NCI-H2196 (cell line): ENCODE measurements around the gene ICE2.

Source experiments
- DNase-seq: peaks from one replicate; lab custom pipeline; 2025; ENCODE audit not compliant: unreplicated experiment; lab: John Stamatoyannopoulos, UW

The ICE2 gene

DNA sequence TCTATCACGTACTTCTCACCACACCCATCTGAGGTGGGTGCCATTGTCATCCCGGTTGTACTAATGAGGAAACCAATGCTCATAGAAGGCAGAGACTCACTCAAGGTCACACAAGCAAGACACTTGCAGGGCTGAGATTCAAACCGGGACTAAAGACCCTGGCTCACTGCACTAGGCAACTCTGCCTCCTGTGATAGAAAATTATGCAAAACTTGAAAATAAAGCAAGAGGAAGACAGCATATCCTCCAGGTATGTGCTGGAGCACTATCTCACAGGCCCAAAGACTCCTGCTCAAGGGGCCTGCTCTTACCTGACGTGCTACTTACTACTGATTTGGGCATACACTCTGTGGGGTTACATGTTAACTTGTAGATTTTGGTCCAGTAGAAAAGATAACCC, 106.7 kb downstream of the ICE2 start:
- no peak for DNase-seq

DNA sequence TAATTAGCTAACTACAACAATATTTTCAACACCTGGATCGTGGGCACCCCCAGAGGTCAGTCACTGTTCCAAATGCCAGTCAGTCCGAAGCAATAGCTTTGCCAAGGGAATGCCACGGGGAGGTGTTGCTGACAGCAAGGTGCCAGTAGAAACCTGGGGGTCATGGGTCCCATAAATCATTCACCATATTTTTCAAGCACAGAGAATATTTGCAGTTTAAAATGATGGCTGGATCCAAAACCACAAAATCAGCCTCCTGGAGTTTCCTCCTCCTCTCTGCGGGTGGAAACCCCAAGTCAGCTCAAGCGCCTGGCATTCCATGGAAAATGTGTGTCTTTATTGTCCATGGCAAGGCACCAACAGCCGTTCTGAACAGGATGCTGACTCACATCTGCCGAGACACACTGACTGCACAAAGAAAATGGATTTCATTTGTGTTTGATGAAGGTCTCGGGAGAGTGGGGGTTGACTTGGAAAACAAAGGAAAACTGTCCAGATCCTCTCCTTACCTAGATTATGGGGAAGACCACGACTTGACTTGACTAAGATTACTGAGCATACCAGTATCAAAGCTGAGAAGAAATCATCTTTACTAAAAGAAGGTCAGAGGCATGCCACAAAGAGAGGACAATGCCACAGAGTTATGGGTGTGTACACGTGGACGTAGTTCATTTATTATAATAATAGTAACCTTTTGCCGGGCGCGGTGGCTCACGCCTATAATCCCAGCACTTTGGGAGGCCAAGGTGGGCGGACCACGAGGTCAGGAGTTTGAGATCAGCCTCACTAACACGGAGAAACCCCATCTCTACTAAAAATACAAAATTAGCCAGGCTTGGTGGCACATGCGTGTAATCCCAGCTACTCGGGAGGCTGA, 107.5 kb downstream of the ICE2 start:
- peak; percentile 67 for DNase-seq

DNA sequence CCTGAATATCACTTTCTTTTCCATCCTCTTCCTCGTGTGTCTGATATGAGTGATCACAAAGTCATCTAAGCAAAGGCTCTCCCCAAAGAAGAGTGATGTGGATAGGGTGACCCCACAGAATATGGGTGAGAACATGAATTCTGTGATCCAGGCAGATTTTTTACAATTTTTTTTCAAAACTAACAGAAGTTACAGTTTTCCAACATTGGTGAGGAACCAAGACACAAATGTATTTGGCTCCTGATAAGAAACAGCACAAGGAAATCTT, 108.1 kb downstream of the ICE2 start:
- no peak for DNase-seq

DNA sequence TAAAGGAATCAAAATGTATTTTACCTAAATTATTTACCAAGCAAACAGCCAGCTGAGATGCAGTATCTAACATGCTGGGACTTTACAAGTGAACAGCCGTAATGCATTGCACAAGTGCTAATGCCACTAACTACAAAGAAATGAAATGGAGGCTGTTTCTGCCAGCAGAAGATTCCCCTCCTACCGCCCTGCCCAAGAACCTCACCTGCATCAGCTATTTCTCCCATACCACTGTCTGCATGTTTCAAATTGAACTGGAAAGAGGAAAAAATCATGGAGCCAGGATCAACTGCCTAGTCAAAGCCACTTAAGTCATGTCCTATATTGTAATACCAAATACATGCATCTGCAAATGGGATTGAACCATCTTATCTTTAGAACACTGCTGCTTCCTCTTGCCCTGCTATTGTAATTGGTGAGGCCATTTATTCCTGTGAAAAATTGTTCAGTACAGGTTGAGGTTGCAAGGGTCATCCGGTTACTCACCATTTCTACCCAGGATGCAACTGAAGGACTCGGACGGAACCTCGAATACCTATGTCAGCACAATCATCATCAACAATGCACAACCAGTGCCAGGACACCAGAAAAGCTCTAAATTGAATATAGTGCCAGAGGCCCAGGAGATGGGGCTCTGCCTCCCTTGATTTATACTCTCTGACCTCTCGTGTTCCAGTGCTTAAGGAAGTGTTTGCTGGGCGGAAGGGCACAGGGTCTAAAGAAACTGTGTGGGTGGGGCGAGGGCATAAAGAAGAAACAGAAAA, 108.7 kb downstream of the ICE2 start:
- DNase-seq = no peak

DNA sequence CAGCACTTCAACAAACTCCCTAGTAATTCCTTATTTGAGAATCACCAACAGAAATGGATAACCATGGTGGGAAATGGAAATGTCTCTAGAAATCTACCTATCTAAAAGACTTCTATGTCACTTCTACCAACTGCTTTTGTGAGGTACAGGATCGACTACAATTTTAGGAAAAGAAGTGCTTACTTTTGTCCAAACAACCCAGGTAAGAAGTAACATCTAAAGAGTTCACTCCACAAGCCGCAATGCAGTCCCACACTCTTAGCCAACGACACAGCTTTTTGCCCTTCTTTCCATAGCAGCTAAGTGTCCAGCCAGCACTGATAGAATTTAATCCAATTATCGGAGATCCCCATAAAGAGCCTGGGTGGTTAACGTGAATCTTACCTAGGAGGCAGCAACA, 109.2 kb downstream of the ICE2 start:
- no peak for DNase-seq
